Measurements from ENCODE around the gene HSD17B2. TPM values are rescaled to one million over a fixed set of nuclear protein-coding genes. Genes with fewer than 3 reads are reported as not detected.

The HSD17B2 gene
- total and polyA plus RNA-seq, 2 donors (not counting 1 experiment from before 2014, with no cell fraction given): 0.33 to 1.6 TPM

DNA sequence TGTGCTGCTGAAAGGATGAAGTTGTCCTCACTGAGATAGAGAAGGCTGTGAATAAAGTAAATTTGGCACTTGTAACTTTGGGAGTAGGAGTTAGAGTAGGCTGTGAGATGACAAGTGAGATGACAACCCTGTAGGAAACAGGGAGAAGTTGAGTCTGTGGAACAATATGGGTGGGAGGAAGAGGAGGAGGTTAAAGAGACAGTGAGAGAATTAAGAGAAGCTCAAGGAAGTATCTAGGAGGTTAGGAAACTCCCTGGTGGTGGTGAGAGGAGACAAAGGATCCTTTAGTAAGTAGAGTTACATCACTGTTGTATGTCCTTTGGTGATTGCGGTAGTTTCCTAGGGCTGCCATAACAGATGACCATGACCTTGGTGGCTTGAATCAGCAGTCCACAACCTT is 10.7 kb upstream of the HSD17B2 start:
- Histone ChIP-seq H4K20me1 (ENCODE audit: control insufficient read depth, extremely low read depth, insufficient read depth, low read length) (no peaks in the 10 kb centered on the region), H3K27me3 (ENCODE audit: control insufficient read depth, insufficient read depth, low read length) (peaks cover 3% of the 10 kb centered on the region), H3K27ac (ENCODE audit: insufficient read depth, low read length) (no peak overlapping the region), H3K36me3 (ENCODE audit: control insufficient read depth, insufficient read depth, low read length) (no peaks in the 10 kb centered on the region), H3K9me3 (ENCODE audit: control insufficient read depth, insufficient read depth, low read depth, low read length) (no peaks in the 10 kb centered on the region), H3K79me2 (ENCODE audit: control insufficient read depth, insufficient read depth, low read length) (no peaks in the 10 kb centered on the region), H2AFZ (ENCODE audit: low read length) (no peak overlapping the region), H3K9ac (ENCODE audit: insufficient read depth, low read length) (no peak overlapping the region), H3K4me1 (ENCODE audit: control insufficient read depth, extremely low read depth, insufficient read depth, low read length) (no peaks in the 10 kb centered on the region), H3K4me3 (replicated peaks in 1 of 4; ENCODE audit: control extremely low read depth in 1 of 4, insufficient read depth in 1 of 4, low read depth in 3 of 4, low read length in 4 of 4) (no peak overlapping the region), H3K4me2 (ENCODE audit: extremely low read depth, insufficient read depth, low read length) (no peak overlapping the region)
- no peak for TF ChIP-seq EZH2 (IDR thresholded peaks at IDR 0.05; ENCODE audit: low read length, missing control alignments)
- TF ChIP-seq, protein P1, sequence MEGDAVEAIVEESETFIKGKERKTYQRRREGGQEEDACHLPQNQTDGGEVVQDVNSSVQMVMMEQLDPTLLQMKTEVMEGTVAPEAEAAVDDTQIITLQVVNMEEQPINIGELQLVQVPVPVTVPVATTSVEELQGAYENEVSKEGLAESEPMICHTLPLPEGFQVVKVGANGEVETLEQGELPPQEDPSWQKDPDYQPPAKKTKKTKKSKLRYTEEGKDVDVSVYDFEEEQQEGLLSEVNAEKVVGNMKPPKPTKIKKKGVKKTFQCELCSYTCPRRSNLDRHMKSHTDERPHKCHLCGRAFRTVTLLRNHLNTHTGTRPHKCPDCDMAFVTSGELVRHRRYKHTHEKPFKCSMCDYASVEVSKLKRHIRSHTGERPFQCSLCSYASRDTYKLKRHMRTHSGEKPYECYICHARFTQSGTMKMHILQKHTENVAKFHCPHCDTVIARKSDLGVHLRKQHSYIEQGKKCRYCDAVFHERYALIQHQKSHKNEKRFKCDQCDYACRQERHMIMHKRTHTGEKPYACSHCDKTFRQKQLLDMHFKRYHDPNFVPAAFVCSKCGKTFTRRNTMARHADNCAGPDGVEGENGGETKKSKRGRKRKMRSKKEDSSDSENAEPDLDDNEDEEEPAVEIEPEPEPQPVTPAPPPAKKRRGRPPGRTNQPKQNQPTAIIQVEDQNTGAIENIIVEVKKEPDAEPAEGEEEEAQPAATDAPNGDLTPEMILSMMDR (conservative IDR thresholded peaks at IDR 0.05 in 1 of 2, IDR thresholded peaks at IDR 0.05 in 1 of 2; ENCODE audit: low read depth in 1 of 2, low read length in 2 of 2): no peak
- DNase-seq (ENCODE audit: low read depth in 2 of 2): no peak

GRCh38 chr16:82024883-82025282 is 10.2 kb upstream of the HSD17B2 start:
- DNase-seq (ENCODE audit: low read depth in 2 of 2): no peak
- Histone ChIP-seq H3K9me3 (ENCODE audit: control insufficient read depth, insufficient read depth, low read depth, low read length) (no peaks in the 10 kb centered on the region), H3K4me3 (replicated peaks in 1 of 4; ENCODE audit: control extremely low read depth in 1 of 4, insufficient read depth in 1 of 4, low read depth in 3 of 4, low read length in 4 of 4) (no peak overlapping the region), H3K4me1 (ENCODE audit: control insufficient read depth, extremely low read depth, insufficient read depth, low read length) (no peaks in the 10 kb centered on the region), H3K36me3 (ENCODE audit: control insufficient read depth, insufficient read depth, low read length) (no peaks in the 10 kb centered on the region), H3K9ac (ENCODE audit: insufficient read depth, low read length) (no peak overlapping the region), H3K27ac (ENCODE audit: insufficient read depth, low read length) (no peak overlapping the region), H3K4me2 (ENCODE audit: extremely low read depth, insufficient read depth, low read length) (no peak overlapping the region), H3K27me3 (ENCODE audit: control insufficient read depth, insufficient read depth, low read length) (peaks cover 3% of the 10 kb centered on the region), H4K20me1 (ENCODE audit: control insufficient read depth, extremely low read depth, insufficient read depth, low read length) (no peaks in the 10 kb centered on the region), H2AFZ (ENCODE audit: low read length) (no peak overlapping the region), H3K79me2 (ENCODE audit: control insufficient read depth, insufficient read depth, low read length) (no peaks in the 10 kb centered on the region)
- no peak for TF ChIP-seq EZH2 (IDR thresholded peaks at IDR 0.05; ENCODE audit: low read length, missing control alignments)

GRCh38 chr16:82027629-82028064 is 7.4 kb upstream of the HSD17B2 start:
- Histone ChIP-seq H3K36me3 (ENCODE audit: control insufficient read depth, insufficient read depth, low read length) (no peaks in the 10 kb centered on the region), H3K79me2 (ENCODE audit: control insufficient read depth, insufficient read depth, low read length) (no peaks in the 10 kb centered on the region), H3K27ac (ENCODE audit: insufficient read depth, low read length) (no peak overlapping the region), H3K27me3 (ENCODE audit: control insufficient read depth, insufficient read depth, low read length) (no peaks in the 10 kb centered on the region), H3K4me1 (ENCODE audit: control insufficient read depth, extremely low read depth, insufficient read depth, low read length) (no peaks in the 10 kb centered on the region), H2AFZ (ENCODE audit: low read length) (no peak overlapping the region), H3K4me2 (ENCODE audit: extremely low read depth, insufficient read depth, low read length) (no peak overlapping the region), H4K20me1 (ENCODE audit: control insufficient read depth, extremely low read depth, insufficient read depth, low read length) (no peaks in the 10 kb centered on the region), H3K9ac (ENCODE audit: insufficient read depth, low read length) (no peak overlapping the region), H3K9me3 (ENCODE audit: control insufficient read depth, insufficient read depth, low read depth, low read length) (no peaks in the 10 kb centered on the region), H3K4me3 (replicated peaks in 1 of 4; ENCODE audit: control extremely low read depth in 1 of 4, insufficient read depth in 1 of 4, low read depth in 3 of 4, low read length in 4 of 4) (no peak overlapping the region)
- TF ChIP-seq, protein P1 (conservative IDR thresholded peaks at IDR 0.05 in 1 of 2, IDR thresholded peaks at IDR 0.05 in 1 of 2; ENCODE audit: low read depth in 1 of 2, low read length in 2 of 2): no peak
- no peak for TF ChIP-seq EZH2 (IDR thresholded peaks at IDR 0.05; ENCODE audit: low read length, missing control alignments)
- DNase-seq (ENCODE audit: low read depth in 2 of 2): no peak
